ENCODE measurements around the gene PTPN20.
A peak's percentile ranks its signal among the peaks of the same experiment; 100 is the strongest.
"Not testable (repeated sequence)": the region's sequence is repeated elsewhere in the genome, so short reads cannot be mapped to it uniquely, and the experiment has no call there.

The PTPN20 gene

GRCh38 chr10:46911144-46911876, at the start of gene PTPN20:
TSS of gene PTPN20 (plus strand) at chr10:46911428. CDS start at chr10:46932500, 21,072 bp downstream.
- H3K27me3 ChIP-seq (ENCODE audit: low read depth, low read length) = not testable (repeated sequence)
- peak within 1 kb of the TSS in 1 of 2 donors; percentile 44 for H3K4me3 ChIP-seq (ENCODE audit: low read depth in 1 of 2, low read length in 2 of 2)

GRCh38 chr10:46869716-46870115, 41.5 kb upstream of the PTPN20 start:
- not testable (repeated sequence) for H3K27ac ChIP-seq (ENCODE audit: low read length); H3K9me3 ChIP-seq (ENCODE audit: control insufficient read depth in 1 of 2, low read length in 2 of 2); H3K27me3 ChIP-seq (ENCODE audit: low read depth, low read length); H3K4me1 ChIP-seq (ENCODE audit: control insufficient read depth in 1 of 2, insufficient read depth in 2 of 2, low read length in 2 of 2); H3K4me3 ChIP-seq (ENCODE audit: low read depth in 1 of 2, low read length in 2 of 2); H3K36me3 ChIP-seq (ENCODE audit: control insufficient read depth in 1 of 2, insufficient read depth in 2 of 2, low read length in 2 of 2)

More at GRCh38 chr10:46911144-46911876, at the start of gene PTPN20:
- H3K27ac ChIP-seq (ENCODE audit: low read length); H3K9me3 ChIP-seq (ENCODE audit: control insufficient read depth in 1 of 2, low read length in 2 of 2); H3K36me3 ChIP-seq (ENCODE audit: control insufficient read depth in 1 of 2, insufficient read depth in 2 of 2, low read length in 2 of 2); H3K4me1 ChIP-seq (ENCODE audit: control insufficient read depth in 1 of 2, insufficient read depth in 2 of 2, low read length in 2 of 2): not testable (repeated sequence)

GRCh38 chr10:46871583-46871982, 39.6 kb upstream of the PTPN20 start:
- not testable (repeated sequence) for H3K4me3 ChIP-seq (ENCODE audit: low read depth in 1 of 2, low read length in 2 of 2); H3K36me3 ChIP-seq (ENCODE audit: control insufficient read depth in 1 of 2, insufficient read depth in 2 of 2, low read length in 2 of 2); H3K27me3 ChIP-seq (ENCODE audit: low read depth, low read length); H3K27ac ChIP-seq (ENCODE audit: low read length); H3K9me3 ChIP-seq (ENCODE audit: control insufficient read depth in 1 of 2, low read length in 2 of 2); H3K4me1 ChIP-seq (ENCODE audit: control insufficient read depth in 1 of 2, insufficient read depth in 2 of 2, low read length in 2 of 2)

GRCh38 chr10:46875304-46875703, 35.9 kb upstream of the PTPN20 start:
- not testable (repeated sequence) for H3K27ac ChIP-seq (ENCODE audit: low read length); H3K27me3 ChIP-seq (ENCODE audit: low read depth, low read length)

GRCh38 chr10:46876773-46877172, 34.5 kb upstream of the PTPN20 start:
- not testable (repeated sequence) for H3K9me3 ChIP-seq (ENCODE audit: control insufficient read depth in 1 of 2, low read length in 2 of 2)

More at GRCh38 chr10:46875304-46875703, 35.9 kb upstream of the PTPN20 start:
- H3K9me3 ChIP-seq (ENCODE audit: control insufficient read depth in 1 of 2, low read length in 2 of 2); H3K36me3 ChIP-seq (ENCODE audit: control insufficient read depth in 1 of 2, insufficient read depth in 2 of 2, low read length in 2 of 2); H3K4me1 ChIP-seq (ENCODE audit: control insufficient read depth in 1 of 2, insufficient read depth in 2 of 2, low read length in 2 of 2); H3K4me3 ChIP-seq (ENCODE audit: low read depth in 1 of 2, low read length in 2 of 2): not testable (repeated sequence)

GRCh38 chr10:46878761-46879160, 32.5 kb upstream of the PTPN20 start:
- H3K4me3 ChIP-seq (ENCODE audit: low read depth in 1 of 2, low read length in 2 of 2); H3K27me3 ChIP-seq (ENCODE audit: low read depth, low read length); H3K36me3 ChIP-seq (ENCODE audit: control insufficient read depth in 1 of 2, insufficient read depth in 2 of 2, low read length in 2 of 2); H3K9me3 ChIP-seq (ENCODE audit: control insufficient read depth in 1 of 2, low read length in 2 of 2); H3K4me1 ChIP-seq (ENCODE audit: control insufficient read depth in 1 of 2, insufficient read depth in 2 of 2, low read length in 2 of 2); H3K27ac ChIP-seq (ENCODE audit: low read length): not testable (repeated sequence)

More at GRCh38 chr10:46876773-46877172, 34.5 kb upstream of the PTPN20 start:
- H3K4me1 ChIP-seq (ENCODE audit: control insufficient read depth in 1 of 2, insufficient read depth in 2 of 2, low read length in 2 of 2); H3K27me3 ChIP-seq (ENCODE audit: low read depth, low read length); H3K4me3 ChIP-seq (ENCODE audit: low read depth in 1 of 2, low read length in 2 of 2); H3K27ac ChIP-seq (ENCODE audit: low read length); H3K36me3 ChIP-seq (ENCODE audit: control insufficient read depth in 1 of 2, insufficient read depth in 2 of 2, low read length in 2 of 2): not testable (repeated sequence)

- not testable (repeated sequence) for H3K27me3 ChIP-seq (ENCODE audit: low read depth, low read length); H3K9me3 ChIP-seq (ENCODE audit: control insufficient read depth in 1 of 2, low read length in 2 of 2); H3K4me1 ChIP-seq (ENCODE audit: control insufficient read depth in 1 of 2, insufficient read depth in 2 of 2, low read length in 2 of 2); H3K4me3 ChIP-seq (ENCODE audit: low read depth in 1 of 2, low read length in 2 of 2); H3K27ac ChIP-seq (ENCODE audit: low read length); H3K36me3 ChIP-seq (ENCODE audit: control insufficient read depth in 1 of 2, insufficient read depth in 2 of 2, low read length in 2 of 2)
These were observed 20.2 kb upstream of the PTPN20 start for GRCh38 chr10:46890813-46891611.

GRCh38 chr10:46896762-46897692, 14.2 kb upstream of the PTPN20 start:
- H3K27ac ChIP-seq (ENCODE audit: low read length); H3K27me3 ChIP-seq (ENCODE audit: low read depth, low read length); H3K4me3 ChIP-seq (ENCODE audit: low read depth in 1 of 2, low read length in 2 of 2); H3K36me3 ChIP-seq (ENCODE audit: control insufficient read depth in 1 of 2, insufficient read depth in 2 of 2, low read length in 2 of 2); H3K4me1 ChIP-seq (ENCODE audit: control insufficient read depth in 1 of 2, insufficient read depth in 2 of 2, low read length in 2 of 2); H3K9me3 ChIP-seq (ENCODE audit: control insufficient read depth in 1 of 2, low read length in 2 of 2): not testable (repeated sequence)

GRCh38 chr10:46901247-46901646, 10.0 kb upstream of the PTPN20 start:
- H3K4me1 ChIP-seq (ENCODE audit: control insufficient read depth in 1 of 2, insufficient read depth in 2 of 2, low read length in 2 of 2); H3K9me3 ChIP-seq (ENCODE audit: control insufficient read depth in 1 of 2, low read length in 2 of 2); H3K27me3 ChIP-seq (ENCODE audit: low read depth, low read length); H3K4me3 ChIP-seq (ENCODE audit: low read depth in 1 of 2, low read length in 2 of 2); H3K36me3 ChIP-seq (ENCODE audit: control insufficient read depth in 1 of 2, insufficient read depth in 2 of 2, low read length in 2 of 2); H3K27ac ChIP-seq (ENCODE audit: low read length): not testable (repeated sequence)

GRCh38 chr10:46903874-46904273, 7.4 kb upstream of the PTPN20 start:
- H3K36me3 ChIP-seq (ENCODE audit: control insufficient read depth in 1 of 2, insufficient read depth in 2 of 2, low read length in 2 of 2); H3K4me3 ChIP-seq (ENCODE audit: low read depth in 1 of 2, low read length in 2 of 2); H3K9me3 ChIP-seq (ENCODE audit: control insufficient read depth in 1 of 2, low read length in 2 of 2); H3K27me3 ChIP-seq (ENCODE audit: low read depth, low read length); H3K27ac ChIP-seq (ENCODE audit: low read length); H3K4me1 ChIP-seq (ENCODE audit: control insufficient read depth in 1 of 2, insufficient read depth in 2 of 2, low read length in 2 of 2): not testable (repeated sequence)

GRCh38 chr10:46906359-46906758, 4.9 kb upstream of the PTPN20 start:
- not testable (repeated sequence) for H3K27me3 ChIP-seq (ENCODE audit: low read depth, low read length); H3K4me1 ChIP-seq (ENCODE audit: control insufficient read depth in 1 of 2, insufficient read depth in 2 of 2, low read length in 2 of 2); H3K9me3 ChIP-seq (ENCODE audit: control insufficient read depth in 1 of 2, low read length in 2 of 2); H3K27ac ChIP-seq (ENCODE audit: low read length); H3K4me3 ChIP-seq (ENCODE audit: low read depth in 1 of 2, low read length in 2 of 2); H3K36me3 ChIP-seq (ENCODE audit: control insufficient read depth in 1 of 2, insufficient read depth in 2 of 2, low read length in 2 of 2)

All from muscle layer of duodenum (tissue), 2 donors.